NCI-H2227 (cell line): ENCODE results near the gene TIMP2.
A peak's percentile ranks its signal among the peaks of the same experiment; 100 is the strongest.
"Not testable (repeated sequence)": the region's sequence is repeated elsewhere in the genome, so short reads cannot be mapped to it uniquely, and the experiment has no call there.

ENCODE experiments used
- DNase-seq: peaks from one replicate; lab custom pipeline; 2025; ENCODE audit not compliant: unreplicated experiment; lab: John Stamatoyannopoulos, UW

The TIMP2 gene

DNA sequence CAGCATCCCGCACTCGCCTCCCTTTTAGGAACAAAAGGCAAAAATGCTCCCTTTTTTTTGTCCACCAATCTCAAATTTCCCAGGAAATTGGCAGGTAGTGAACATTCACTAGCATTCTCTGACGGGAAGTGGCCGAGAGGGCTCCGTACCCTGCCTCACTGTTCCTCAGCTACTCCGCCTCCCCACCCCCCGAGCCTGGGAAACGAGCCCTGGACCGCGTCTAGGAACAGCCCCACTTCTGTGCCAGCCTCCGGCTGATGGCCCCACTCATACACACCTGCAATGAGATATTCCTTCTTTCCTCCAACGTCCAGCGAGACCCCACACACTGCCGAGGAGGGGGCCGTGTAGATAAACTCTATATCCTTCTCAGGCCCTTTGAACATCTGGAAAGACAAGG is 54.6 kb downstream of the TIMP2 start:
- no peak for DNase-seq

DNA sequence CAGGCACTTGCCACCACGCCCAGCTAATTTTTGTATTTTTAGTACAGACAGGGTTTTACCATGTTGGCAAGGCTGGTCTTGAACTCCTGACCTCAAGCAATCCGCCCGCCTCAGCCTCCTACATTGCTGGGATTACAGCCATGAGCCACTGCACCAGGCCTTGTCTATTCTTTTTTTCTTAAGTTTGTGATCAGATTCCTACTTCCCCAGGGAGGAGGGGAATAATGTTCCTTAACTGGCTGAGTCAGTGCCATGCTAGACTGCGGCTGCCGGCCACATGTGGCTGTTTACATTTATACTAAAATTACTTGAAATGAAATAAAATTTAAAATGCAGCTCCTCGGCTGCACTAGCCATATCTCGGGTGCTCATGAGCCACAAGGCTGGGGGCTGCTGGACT is 56.8 kb downstream of the TIMP2 start:
- DNase-seq = no peak

DNA sequence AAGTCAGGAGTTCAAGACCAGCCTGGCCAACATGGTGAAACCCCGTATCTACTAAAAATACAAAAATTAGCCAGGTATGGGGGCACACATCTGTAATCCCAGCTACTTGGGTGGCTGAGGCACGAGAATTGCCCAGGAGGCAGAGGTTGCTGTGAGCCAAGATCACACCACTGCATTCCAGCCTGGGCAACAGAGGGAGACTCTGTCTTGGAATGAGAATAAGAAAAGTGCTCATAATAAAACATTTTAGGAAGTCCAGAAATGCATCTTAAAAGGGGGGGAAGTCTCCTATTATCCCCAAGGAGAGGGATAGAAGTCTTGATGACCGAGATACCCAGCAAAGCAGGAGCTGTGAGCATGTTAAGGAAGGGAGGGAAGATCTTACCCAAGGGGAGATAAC is 58.1 kb downstream of the TIMP2 start:
- DNase-seq = not testable (repeated sequence)

DNA sequence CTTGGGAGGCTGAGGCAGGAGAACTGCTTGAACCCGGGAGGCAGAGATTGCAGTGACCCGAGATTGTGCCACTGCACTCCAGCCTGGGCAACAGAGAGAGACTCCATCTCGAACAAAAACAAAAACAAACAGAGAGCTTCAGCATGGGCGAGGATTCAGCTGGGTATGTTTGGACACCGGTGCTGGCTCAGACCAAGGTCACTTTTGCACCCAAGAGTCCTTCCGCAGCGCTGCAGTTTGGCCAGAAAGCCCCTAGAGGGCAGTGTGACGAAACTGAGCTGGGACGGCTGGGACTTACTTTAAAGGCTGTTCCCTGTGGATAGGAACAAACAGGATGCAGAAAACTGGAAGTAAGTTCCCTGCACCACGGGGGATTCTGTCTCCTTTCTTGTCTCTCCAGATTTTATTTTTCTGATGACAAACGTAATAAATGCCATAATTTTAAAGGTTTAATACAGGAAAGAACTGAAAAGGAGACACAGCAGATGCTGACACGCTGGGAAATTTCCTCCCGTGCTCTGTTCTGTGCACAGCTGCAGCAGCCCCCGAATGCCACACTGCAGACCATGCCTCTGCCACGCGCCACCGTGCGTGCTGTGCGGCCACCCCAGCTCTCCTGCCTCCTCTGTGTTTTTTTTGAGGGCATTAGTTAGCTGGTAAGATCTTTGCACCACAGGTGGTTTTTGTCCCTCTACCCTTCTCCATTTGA is 59.4 kb downstream of the TIMP2 start:
- peak; percentile 76 for DNase-seq

DNA sequence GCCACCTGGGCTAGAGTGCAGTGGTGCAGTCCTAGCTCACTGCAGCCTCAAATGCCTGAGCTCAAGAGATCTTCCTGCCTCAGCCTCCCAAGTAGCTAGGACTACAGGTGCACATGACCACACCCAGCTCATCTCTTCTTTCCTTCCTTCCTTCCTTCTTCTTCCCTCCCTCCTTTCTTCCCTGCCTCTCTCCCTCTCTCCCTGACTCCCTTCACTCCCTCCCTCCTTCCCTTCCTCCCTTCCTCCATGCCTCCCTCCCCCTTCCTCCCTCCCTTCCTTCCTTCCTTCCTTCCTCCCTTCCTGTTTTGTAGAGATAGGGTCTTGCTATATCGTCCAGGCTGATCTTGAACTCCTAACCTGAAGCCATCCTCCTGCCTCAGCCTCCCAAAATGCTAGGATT is 61.1 kb downstream of the TIMP2 start:
- DNase-seq = no peak

DNA sequence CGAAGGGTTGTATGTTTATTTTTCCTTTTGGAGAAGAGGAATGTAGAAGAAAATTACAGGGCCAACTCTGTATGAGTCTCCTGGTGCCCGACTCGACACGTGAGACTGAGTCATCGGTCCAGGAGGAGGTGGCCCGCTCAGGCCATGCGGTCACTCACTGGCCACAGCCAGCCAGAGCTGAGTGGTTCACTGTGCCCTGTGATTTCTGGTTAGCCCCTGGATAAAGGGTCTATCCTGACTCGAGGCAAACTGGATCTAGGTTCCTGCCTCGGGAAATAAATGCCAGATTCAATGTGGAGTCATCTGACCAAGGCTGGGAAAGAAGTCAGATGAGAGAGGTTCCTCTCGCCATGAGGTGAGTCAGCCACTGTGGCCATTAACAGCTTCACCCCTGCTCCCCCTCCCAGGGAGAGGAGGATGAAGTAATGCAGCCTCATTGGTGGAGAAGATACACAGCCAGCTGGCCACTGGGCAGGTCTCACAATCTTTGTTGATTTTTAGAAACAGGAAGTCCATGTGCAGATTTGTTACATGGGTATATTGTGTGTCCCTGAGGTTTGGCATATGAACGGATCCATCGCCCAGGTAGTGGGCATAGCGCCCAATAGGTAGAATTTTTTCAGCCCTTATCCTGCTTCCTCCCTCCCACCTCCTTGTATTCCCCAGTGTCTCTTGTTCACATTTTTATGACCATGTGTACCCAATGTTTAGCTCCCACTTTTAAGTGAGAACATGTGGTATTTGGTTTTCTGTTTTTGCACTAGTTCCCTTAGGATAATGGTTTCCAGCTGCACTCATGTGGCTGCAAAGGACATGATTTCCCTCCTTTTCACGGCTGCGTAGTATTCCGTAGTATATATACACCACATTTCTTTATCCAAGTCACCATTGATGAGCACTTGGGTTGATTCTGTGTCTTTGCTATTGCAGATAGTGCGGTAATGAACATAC is 62.8 kb downstream of the TIMP2 start:
- no peak for DNase-seq

DNA sequence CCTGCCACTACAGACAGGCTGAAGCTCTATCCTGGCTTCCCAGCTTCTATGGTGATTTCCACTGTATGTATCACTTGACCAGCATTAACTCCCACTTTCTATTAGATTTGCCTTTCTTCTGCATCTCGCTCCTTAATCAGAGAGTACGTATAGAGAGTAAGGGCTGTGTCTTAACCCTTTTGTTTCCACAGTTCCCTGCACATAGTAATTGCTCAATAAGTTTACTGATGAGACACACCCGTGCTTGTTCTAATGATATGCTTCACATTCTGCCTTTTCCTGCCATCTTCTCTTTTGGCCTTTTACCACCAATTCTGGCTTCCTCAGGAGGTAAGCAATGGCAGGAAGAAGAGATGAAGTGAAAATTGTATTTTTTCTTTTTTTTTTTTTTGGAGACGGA is 64.0 kb downstream of the TIMP2 start:
- no peak for DNase-seq

DNA sequence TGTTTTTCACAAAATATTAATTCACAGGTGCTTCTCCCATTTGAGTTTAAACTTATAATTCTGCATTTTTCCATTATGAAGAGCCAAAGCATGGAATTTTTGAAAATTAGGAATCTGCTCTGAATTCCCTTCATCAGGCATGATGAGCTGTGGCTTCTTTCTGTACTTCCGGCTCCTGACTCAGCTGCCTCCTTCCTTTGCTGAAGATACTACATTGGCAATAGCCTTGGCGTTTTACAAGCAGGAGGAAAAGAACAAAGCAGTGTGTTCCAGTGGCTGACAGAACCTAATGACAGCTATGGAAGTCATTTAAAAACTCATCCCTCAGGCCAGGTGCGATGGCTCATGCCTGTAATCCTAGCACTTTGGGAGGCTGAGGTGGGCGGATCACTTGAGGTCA is 66.1 kb downstream of the TIMP2 start:
- DNase-seq = no peak

DNA sequence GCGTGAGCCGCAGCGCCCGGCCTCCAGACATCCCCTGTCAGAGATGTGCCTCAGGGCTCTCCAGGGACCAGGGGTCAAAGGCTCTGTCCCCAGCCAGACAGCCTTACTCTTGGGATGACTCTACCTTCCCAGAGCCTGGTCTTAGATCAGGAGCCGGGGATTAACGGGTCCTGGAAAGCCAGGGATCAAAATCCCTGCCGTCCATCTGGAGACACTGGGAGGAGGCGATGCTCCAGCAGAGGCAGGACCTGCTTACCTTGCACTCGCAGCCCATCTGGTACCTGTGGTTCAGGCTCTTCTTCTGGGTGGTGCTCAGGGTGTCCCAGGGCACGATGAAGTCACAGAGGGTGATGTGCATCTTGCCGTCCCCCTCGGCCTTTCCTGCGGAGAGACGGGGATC is 67.9 kb downstream of the TIMP2 start:
- DNase-seq = no peak

DNA sequence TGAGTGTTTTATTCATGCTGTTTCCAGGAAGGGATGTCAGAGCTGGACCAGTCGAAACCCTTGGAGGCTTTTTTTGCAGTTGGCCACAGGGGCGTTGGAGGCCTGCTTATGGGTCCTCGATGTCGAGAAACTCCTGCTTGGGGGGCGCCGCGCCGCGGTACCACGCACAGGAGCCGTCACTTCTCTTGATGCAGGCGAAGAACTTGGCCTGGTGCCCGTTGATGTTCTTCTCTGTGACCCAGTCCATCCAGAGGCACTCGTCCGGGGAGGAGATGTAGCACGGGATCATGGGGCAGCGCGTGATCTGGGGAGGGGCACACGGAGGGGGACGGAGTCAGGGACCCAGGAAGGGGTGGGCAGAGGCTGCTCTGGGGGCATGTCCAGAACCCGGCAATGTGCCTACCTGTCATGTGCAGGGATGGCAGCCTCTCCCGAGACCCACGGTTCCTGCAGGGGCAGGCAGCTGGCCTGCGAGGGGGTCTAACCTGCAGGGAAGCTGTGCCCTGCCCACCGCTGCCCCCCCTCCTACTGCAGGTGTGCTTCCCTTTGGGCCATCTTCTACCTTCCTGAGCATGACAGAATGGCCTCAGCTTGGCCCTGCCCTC is 69.5 kb downstream of the TIMP2 start:
- DNase-seq = no peak

DNA sequence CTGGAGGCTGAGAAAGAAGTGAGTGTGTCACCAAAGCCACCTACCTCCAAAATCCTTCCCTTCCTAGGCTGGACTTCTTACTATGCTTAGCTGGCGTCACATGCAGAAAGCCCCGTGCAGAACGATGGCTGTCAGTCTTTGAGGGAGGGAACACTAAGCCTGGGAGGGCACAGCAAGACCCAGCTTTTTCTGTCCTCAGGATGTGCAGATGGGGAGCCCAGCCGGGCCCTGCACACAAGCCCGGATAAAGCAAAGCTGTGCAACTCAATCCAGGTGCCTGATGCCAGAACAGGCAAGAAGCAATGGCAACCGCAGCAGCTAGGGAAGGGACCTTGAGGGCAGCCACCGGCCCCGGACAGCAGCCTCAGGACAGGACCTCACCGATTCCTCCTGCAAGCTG is 70.7 kb downstream of the TIMP2 start:
- no peak for DNase-seq

DNA sequence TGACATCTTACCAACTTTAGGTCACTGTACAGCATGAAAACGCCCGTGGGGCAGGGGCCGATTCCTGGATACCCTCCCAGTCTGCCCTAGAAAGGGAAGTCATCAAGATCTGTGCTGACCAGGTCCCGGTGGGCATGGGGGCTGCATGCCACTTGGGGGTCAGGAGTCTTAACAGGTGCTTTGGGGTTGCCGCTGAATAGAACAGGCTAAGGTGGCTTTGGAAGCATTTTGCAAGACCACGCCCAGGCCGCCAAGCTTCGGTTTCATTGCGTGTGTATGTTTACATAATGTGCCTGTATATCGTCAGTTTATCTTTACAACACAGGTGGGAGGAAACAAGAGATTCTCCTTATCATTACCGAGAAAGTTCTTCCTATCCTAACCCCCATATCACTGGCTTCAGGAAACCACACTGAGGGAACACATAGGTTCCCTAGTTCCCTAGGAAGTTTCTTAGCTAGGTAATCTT is 71.2 kb downstream of the TIMP2 start:
- DNase-seq = no peak

DNA sequence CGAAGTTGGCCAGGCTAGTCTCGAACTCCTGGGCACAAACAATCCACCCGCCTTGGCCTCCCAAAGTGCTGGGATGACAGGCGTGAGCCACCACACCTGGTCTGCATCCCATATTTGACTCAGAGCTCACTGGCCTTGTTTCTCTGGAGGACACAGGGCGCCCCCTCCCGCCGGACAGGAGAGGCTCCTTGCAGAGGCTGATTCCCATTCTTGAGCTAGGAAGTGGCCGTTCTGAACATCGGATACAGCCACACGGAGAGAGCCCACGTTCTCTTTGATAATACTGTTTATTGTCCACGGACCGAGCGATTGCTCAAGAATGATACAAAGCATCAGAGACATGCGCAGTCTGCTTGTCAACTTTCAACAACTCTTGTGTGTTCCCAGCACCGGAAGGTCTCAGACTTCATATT is 72.5 kb downstream of the TIMP2 start:
- no peak for DNase-seq

DNA sequence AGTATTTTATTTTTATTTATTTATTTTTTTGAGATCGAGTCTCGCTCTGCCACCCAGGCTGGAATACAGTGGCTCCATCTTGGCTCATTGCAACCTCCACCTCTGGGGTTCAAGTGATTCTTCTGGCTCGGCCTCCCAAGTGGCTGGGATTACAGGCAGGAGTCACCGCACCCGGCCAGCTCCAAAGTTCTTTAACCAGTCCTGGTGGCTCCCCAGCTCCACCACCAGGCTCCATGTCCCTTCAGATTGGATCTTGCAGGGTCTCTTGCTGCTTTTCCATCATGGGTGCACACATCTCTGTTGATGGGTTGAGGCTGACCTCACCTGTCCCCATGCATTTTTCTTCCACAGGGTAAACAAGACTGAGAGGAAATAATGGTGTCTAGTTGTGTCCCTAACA is 76.2 kb downstream of the TIMP2 start:
- no peak for DNase-seq

DNA sequence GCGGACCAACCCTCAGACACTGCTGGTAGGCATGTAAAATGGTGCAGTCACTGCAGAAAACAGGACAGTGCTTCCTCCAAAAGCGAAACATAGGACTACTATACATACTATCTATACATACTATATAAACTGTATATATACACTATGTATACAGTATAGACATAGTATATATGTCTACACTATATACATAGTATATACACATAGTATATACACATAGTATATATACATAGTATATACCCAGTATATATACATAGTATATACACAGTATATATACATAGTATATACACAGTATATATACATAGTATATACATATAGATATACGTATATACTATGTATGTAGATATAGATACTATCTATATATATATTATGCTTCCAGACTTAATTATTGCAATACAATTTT is 78.1 kb downstream of the TIMP2 start:
- no peak for DNase-seq

DNA sequence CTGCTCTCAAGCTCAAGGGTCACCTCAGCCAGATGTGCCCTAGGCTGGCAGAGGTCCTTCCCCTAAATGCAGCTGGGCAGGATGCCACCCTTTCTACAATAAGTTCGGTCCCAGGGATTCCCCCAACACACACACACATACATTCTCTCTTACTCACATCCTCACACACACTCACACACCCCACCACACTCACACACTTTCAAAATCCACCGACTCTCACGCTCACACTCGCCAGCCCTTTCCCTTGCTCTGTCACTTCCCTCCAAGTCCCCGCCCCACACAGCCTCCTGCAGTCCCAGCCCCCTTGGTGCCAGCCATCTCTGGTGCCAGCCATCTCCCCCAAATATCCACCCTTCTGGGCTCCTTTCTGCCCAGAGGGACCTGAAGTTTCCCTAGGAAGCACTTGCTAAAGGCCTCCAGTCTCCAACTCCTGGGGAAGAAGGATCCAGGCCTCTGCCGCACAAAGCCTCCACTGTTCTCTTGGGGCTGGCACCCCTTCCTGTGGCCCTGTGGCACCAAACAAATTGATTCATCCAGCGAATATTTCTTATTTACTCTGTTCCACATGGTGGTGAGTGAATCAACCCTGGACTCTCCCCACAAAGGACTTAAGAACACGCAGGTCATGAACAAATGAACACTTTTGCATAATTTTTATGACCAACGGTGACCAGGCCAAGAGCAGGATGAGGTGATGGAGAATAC is 80.7 kb downstream of the TIMP2 start:
- no peak for DNase-seq

DNA sequence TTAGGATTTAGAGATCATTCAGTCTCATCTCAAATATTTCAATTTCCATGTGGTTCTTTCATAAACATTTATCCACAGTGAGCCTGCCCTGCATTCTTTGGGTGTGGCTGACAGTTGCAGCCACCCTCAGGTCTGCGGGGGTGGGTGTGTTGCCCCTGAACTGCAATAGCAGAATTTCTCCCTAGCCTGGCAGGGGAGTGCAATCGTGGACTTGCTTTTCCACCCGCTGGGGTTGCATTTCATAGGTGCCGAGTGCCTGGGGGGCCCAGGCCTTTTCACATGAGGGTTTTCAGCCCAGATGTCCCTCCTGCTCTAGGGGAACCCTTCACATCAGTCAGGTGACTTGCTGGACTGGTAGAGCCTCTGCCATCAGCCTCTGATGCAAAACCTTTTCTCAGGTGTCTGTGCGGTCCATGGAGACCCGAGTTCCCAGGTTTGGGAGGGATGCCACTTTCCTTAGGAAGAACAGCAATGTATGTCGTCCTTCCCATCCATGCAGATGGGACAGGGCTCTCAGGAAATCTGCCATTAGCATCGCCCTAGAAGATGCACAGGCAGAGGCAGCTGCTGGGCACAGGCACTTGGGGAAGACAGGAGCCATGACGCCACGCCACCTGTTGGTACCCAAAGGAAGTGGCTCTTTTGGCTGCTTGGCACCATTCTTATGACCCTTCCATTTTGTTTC is 82.2 kb downstream of the TIMP2 start:
- DNase-seq = peak; percentile 68

DNA sequence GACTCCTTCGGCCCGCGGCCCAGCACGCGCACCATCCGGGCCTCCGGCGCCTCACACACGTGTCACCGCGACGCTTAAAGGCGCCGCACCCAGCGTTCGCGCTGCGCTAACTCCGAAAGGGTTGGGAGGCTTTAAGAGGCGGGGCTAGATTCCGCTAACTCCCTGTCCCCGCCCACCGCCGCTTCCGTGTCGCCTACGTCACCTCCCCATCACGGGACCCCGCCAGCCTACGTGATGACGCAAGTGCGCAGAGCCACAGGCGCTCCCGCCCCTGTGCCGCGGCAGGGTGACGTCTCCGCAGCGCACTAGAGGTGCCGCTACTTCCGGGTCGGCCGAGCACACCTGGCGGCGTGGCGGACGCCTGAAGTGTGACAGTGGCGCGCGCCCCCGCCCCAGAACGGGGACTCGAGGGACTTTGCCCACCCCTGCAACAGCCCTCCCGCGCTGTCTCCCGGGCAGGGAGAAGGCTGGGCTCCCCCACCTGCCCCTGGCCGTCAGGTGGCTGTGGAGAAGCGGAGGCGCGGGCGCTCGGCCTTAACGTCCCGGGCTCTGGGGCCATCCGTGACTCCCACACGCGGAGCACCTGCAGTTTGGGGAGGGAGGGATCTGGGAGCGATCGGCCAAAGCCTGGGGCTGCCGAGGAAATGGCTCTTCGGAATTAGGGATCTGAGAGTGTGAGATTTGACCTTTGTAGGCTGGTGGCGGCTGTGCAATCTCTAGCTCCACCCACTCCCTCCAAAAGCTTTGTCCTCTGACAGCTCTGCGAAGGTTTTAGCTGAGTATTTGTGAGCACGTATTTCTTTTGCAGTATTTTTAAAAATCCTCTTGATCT is 84.2 kb downstream of the TIMP2 start, which contains the start of gene USP36:
USP36 (minus strand) TSS at position 35 of the 832 bp plus-strand sequence. CDS start 4,451 bp downstream, outside the sequence.
- DNase-seq = peak; percentile 100

DNA sequence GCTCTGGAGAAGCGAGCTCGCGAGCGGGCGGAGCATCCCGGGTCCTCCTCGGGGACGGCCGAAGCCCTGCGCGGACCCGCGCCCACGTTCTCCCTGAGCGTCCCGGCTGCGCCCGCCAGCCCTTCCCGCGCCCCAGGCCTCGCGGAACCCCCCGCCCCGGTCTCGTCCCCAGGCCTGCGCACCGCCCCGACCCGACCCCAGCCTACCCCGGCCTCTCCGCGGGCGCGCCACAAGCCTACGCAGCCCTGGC is 84.7 kb downstream of the TIMP2 start:
- DNase-seq = no peak
